Measurements from ENCODE around the gene TBCD. TPM values are rescaled to one million over a fixed set of nuclear protein-coding genes. Genes with fewer than 3 reads are reported as not detected.

The TBCD gene
- total RNA-seq, 1 donor from 2014 or later = 156 TPM

DNA sequence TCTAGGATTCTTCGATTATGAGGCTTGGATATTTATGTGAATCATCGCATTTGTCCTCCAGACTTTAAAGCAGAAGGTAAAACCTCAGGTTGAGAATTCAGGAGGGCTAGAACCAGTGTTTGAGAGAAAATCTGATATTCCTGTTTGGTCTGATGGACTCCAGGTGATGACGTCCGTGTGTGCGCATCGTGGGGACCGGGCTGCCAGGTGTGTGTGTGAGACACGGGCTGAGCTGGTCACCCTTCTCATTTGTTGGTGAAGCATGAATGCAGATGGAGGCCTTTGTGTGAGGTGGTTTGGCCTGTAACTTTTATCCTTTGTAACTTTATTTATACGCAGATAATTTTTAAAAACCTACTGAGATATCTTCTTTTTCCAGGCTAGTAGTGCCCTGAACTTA lies 45.2 kb downstream of the TBCD start:
- TF ChIP-seq, protein P1, sequence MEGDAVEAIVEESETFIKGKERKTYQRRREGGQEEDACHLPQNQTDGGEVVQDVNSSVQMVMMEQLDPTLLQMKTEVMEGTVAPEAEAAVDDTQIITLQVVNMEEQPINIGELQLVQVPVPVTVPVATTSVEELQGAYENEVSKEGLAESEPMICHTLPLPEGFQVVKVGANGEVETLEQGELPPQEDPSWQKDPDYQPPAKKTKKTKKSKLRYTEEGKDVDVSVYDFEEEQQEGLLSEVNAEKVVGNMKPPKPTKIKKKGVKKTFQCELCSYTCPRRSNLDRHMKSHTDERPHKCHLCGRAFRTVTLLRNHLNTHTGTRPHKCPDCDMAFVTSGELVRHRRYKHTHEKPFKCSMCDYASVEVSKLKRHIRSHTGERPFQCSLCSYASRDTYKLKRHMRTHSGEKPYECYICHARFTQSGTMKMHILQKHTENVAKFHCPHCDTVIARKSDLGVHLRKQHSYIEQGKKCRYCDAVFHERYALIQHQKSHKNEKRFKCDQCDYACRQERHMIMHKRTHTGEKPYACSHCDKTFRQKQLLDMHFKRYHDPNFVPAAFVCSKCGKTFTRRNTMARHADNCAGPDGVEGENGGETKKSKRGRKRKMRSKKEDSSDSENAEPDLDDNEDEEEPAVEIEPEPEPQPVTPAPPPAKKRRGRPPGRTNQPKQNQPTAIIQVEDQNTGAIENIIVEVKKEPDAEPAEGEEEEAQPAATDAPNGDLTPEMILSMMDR (IDR thresholded peaks at IDR 0.05) = no peak
- intact Hi-C loops (cut with DNase I) = loop anchor here (10.0 kb wide), 1 partner anchor 218 kb away; no protein-coding TSS in a partner anchor
- H3K9me3 ChIP-seq = no peaks in the 10 kb centered on the region

DNA sequence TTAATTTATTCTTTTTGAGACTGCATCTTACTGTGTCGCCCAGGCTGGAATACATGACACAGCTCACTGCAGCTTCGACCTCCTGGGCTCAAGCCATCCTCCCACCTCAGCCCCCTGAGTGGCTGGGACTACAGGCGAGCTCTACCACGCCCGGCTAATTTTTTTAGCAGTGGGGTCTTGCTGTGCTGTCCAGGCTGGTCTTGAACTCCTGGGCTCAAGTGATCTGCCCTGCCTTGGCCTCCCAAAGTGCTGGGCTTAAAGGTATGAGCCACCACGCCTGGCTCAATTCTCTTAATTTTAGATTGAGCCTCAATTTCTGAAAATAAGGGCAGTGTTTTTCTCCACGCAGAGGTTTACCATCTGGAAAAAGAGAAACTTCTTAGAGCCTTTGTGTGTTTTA lies 46.9 kb downstream of the TBCD start:
- TF ChIP-seq, protein P1 (IDR thresholded peaks at IDR 0.05) = no peak
- intact Hi-C loops (cut with DNase I) = loop anchor here (10.0 kb wide), 1 partner anchor 216 kb away; no protein-coding TSS in a partner anchor
- Histone ChIP-seq H3K36me3 (peaks cover 6 to 22% of the 10 kb centered on the region in 2 donors), H3K27me3 (no peaks in the 10 kb centered on the region), H3K4me3 (no peak overlapping the region), H3K27ac (no peak overlapping the region), H3K9me3 (no peaks in the 10 kb centered on the region), H3K4me1 (peaks cover 1 to 4% of the 10 kb centered on the region in 2 donors)
- no peak for DNase-seq (ENCODE audit: low spot score in 2 of 2)

More for the DNA sequence above, 45.2 kb downstream of the TBCD start:
- Histone ChIP-seq H3K4me3 (no peak overlapping the region), H3K4me1 (peaks cover 5 to 8% of the 10 kb centered on the region in 2 donors), H3K27me3 (no peaks in the 10 kb centered on the region), H3K27ac (no peak overlapping the region), H3K36me3 (peaks cover 6 to 22% of the 10 kb centered on the region in 2 donors)
- no peak for DNase-seq (ENCODE audit: low spot score in 2 of 2)

- H3K36me3 ChIP-seq = peaks cover 6 to 22% of the 10 kb centered on the region in 2 donors
- H3K27me3 ChIP-seq = no peaks in the 10 kb centered on the region
- no peaks in the 10 kb centered on the region for H3K9me3 ChIP-seq
- no peak overlapping the region for H3K4me3 ChIP-seq
- no peak overlapping the region for H3K27ac ChIP-seq
- intact Hi-C loops (cut with DNase I) = loop anchor here (10.0 kb wide), 1 partner anchor 215 kb away; no protein-coding TSS in a partner anchor
- TF ChIP-seq, protein P1 (IDR thresholded peaks at IDR 0.05) = no peak
- DNase-seq (ENCODE audit: low spot score in 2 of 2) = no peak
- H3K4me1 ChIP-seq = no peaks in the 10 kb centered on the region
Measured at GRCh38 chr17:82799591-82799990, 47.7 kb downstream of the TBCD start.

GRCh38 chr17:82800885-82801284 lies 49.0 kb downstream of the TBCD start:
- H3K9me3 ChIP-seq = no peaks in the 10 kb centered on the region
- TF ChIP-seq, protein P1 (IDR thresholded peaks at IDR 0.05) = no peak
- intact Hi-C loops (cut with DNase I) = no loop called here
- no peaks in the 10 kb centered on the region for H3K27me3 ChIP-seq
- no peaks in the 10 kb centered on the region for H3K4me1 ChIP-seq
- no peak for DNase-seq (ENCODE audit: low spot score in 2 of 2)
- no peak overlapping the region for H3K4me3 ChIP-seq
- H3K27ac ChIP-seq = no peak overlapping the region
- H3K36me3 ChIP-seq = peaks cover 6 to 22% of the 10 kb centered on the region in 2 donors

- TF ChIP-seq, protein P1 (IDR thresholded peaks at IDR 0.05) = no peak
- intact Hi-C loops (cut with DNase I) = no loop called here
- no peak for DNase-seq (ENCODE audit: low spot score in 2 of 2)
- Histone ChIP-seq H3K27me3 (no peaks in the 10 kb centered on the region), H3K4me3 (no peak overlapping the region), H3K36me3 (peaks cover 6 to 22% of the 10 kb centered on the region in 2 donors), H3K4me1 (no peaks in the 10 kb centered on the region), H3K9me3 (no peaks in the 10 kb centered on the region), H3K27ac (no peak overlapping the region)
Measured at GRCh38 chr17:82801377-82801970, 49.6 kb downstream of the TBCD start.

Data from ascending aorta (tissue), 2 donors.